Left renal pelvis (tissue), 4 donors: Measurements from ENCODE around the gene C21orf58. TPM values are rescaled to one million over a fixed set of nuclear protein-coding genes. Genes with fewer than 3 reads are reported as not detected.

Experiments used
- DNase-seq, 4 donors: peaks; one replicate each; pipeline ENCODE4 v3.0.0-alpha.2; 2013; ENCODE audit warnings: low read depth in 4 of 4, low spot score in 3 of 4
- polyA plus RNA-seq, 4 donors: library from polyadenylated mRNA; unstranded; fragments of 120-200 nt; gene quantifications; one replicate each; pipeline ENCODE4 v1.2.1, GENCODE V29; 2013; ENCODE audit not compliant: insufficient read length in 4 of 4

C21orf58 gene
- polyA plus RNA-seq, 4 donors = 7.8 to 23.4 (median 10.0) TPM

DNA sequence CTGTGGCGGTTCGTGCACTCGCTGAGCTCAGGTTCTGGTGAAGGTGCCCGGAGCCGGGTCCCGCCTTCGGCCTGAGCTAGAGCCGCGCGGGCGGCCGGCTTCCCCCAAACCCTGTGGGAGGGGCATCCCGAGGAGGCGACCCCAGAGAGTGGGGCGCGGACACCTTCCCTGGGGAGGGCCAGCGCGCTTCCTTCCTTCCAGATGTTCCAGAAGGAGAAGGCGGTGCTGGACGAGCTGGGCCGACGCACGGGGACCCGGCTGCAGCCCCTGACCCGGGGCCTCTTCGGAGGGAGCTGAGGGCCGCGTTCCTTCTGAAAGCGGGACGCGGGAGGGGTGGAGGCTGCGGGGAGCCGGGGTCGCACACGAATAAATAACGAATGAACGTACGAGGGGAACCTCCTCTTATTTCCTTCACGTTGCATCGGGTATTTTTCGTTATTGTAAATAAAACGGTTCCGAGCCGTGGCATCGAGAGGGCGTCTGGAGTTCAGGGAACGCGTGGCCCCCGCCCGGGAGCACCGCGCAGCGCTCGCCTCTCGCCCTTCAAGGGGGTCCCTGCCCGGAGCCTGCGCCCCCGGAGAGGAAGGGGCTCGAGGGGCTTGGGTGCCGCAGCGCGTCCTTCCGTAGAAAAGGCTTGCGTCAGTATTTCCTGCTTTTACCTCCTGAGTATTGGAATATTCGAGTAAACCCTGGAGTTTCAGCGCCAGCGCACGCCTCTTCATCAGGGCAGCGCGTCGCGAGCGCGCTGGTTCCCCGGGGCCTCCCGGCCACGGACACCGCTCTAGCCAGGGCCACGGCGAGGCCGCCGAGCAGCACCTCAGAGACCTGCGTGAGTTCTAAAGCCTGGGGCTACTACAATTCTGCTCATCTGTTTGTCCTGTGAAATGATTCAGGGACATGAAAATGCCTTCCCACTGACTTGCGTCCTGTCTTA lies 26.1 kb downstream of the C21orf58 start:
- no peak for DNase-seq

DNA sequence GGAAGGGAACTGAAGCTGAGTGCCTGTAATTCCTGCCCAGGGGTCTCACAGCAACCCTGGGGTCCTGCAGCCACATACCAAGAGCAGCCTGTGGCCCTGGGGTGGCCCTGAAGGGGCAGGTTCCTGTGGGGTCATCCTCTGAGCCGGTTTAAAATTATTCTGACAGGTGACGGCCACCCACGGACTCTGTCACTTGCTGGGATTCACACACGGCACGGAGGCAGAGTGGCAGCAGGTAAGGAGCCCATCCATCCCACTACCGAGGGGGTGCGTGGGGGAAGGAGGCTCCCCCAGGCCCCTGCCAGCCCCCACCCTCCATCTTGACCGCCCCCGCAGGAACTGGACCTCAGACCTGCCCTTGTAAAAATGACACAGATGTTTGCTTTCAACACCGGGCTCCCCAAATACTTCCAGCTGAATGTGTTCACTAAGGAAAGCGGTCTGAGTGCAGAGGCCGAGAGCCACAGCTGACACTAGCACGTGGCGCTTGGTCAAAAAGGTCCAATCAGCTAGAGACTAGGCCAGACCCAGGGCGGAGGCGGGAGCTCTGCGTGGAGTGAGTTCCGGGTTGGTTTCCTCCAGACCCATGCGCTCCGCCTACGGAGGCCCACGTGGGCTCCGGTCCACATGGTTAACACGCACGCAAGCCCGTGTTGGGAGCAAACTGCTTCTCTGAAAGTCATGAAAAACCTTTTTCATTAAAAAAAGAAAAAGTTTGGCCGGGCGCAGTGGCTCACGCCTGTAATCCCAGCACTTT lies 27.5 kb downstream of the C21orf58 start:
- DNase-seq = peak in 2 of 4 donors; percentile 55 to 62

DNA sequence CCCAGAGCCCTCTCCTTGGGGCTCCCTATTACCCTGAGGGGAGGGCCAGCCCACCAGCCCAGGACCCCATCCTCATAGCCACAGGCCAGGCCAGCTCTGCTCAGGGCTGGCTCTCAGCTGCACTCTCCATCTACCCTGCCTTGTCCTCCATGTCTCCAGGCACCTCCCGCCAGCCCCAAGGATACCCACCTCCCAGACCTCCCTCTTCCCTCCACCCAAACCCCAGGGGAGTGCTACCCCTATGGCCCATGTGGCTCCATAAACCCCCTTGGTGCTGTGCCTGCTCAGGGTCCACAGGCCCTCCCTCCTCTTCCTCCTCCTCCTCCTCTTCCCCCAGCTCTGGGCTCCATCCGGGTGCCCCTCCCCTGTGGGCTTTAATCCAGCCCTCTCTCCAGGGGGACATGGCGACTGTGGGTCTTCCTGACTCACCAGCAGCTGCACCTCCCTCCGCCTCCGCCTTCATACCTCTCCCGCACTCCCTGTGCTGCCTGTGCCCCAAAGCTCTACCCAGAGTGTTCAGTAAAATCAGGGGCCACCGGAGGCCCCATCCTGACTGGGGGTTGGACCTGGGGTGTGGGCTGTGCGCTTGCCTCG lies 28.4 kb downstream of the C21orf58 start:
- no peak for DNase-seq

DNA sequence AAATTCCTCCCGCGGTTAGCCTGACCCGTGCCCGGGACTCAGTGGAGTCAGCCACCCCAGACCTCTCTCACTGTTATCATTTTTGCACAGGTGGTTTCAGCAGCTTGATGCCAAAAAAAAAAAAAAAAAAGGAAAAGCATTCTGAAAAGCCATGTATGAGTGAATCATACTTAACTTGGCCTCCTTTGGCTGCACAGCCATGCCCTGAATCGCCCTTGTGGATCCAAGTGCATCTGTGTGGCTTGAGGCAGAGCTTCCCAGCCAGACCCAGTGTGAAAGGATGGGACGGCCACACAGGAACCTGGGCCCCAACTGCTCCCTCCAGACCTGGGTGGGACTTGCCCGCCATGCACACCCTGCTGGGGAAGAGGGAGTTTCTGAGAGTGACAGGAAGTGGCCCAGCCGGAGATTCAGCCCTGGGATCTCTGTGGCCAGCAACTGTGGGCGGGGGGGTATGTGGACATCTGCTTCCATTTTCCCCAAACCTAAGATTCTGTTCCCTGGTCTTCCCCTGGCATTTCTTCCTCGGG lies 29.0 kb downstream of the C21orf58 start:
- DNase-seq = no peak

DNA sequence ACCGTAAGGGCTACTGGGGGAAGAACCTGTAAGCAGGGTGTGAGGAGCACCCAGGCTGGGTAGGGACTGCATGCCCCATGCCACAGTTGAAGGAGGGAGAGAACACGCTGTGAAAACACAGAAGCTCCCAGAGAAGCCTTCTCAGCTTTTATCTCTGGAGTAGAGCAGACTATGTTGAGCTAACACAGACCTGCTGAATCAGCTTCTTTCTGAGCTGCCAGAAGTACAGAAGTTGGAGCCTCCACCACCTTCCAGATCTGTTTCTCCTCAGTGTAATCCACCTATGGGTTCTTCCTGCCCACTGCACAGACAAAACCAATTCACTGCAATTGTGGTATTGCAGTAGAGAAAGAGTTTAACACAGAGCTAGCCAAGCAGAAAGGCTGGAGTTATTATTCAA lies 32.1 kb downstream of the C21orf58 start:
- no peak for DNase-seq

DNA sequence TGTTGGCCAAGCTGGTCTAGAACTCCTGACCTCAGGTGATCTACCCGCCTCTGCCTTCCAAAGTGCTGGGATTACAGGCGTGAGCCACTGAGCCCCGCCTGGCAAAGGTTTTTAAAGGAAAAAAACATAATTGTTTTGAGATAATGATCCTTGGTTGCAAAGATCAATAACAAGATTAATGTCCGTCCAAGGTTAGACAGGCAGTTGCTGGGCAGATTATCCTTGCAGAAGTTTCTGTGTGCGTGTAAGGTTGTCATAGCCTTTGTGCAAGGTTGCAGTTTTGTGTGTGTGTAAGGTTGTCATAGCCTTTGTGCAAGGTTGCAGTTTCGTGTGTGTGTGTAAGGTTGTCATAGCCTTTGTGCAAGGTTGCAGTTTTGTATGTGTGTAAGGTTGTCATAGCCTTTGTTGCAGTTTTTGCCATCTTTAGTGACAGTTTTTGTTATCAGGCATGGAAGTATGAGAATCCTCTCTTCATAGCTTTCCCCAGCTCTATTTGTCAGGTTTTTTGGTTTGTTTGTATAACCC lies 34.0 kb downstream of the C21orf58 start:
- DNase-seq = no peak

DNA sequence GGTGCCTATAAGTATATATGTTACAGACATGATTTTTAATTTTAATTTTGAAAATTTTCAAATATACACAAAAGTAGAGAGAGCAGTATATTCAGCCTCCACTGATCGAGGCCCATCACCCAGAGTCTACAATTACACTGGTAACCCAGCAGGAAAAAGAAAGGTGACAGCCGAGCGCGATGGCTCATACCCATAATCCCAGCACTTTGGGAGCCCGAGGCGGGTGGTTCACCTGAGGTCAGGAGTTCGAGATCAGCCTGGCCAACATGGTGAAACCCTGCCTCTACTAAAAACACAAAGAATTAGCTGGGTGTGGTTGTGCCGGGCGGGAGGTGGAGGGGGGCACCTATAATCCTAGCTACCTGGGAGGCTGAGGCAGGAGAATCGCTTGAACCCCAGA lies 36.1 kb downstream of the C21orf58 start:
- DNase-seq = no peak

DNA sequence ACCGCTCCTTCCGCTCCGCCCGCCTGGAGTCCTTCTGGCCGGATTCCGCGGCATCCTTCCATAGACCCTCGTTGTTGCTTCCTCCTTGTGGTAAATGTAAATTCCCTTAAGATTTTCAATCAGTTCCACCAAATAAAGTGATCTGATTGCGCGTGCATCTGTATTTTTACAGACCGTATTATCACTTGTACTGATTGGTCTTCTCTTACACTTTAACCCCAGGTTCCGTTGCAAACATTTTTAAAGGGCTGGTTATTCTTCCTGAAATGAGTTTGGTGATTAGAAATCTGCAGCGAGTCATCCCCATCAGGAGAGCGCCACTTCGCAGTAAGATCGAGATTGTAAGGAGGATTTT lies 37.0 kb downstream of the C21orf58 start:
- DNase-seq = no peak

DNA sequence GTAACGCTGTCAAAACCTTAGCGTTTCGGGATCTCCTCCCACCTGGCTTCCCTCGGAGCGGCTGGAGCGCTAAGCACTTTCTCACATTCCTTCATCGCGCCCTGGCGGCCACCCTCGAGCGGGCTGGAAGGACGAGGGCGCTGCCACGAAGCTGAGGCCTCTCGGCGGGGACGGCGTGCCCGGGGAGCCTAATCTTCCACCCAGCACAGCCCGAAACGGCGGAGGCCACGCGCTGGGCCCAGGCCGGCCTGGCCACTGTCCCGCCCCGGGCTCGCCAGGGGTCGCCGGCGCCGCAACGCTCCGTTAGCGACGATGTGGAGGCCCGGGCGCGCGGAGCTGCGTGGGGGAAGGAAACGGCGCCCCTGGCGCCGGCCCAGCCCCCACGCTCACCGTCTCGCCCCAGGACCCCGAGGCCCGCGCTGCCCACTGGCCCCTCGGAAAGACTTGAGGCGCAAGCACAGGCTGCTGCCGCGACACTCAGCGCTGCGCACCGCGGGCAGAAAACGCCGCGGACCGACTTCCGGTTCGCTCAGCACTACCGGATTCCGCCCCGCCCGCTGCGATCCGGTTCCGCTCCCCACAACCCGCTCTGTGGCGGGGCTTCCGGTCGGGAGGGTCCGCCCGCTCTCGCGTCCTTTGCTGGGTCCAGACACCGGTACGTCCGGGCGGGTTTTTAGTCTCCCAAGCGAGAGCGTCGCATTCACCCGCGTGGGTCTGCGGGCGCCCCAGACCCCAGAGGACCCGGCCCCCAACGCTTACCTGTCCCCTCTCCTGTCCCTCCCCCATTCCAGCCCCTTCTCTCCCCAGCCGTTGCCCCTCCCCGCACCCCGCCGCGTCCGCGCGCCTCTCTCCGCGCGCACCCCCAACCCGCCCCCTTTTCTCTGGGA lies 37.7 kb downstream of the C21orf58 start, which contains the start of gene YBEY:
Gene YBEY (plus strand): TSS at position 582 of the 887 bp plus-strand sequence. CDS start 572 bp downstream, outside the sequence.
- DNase-seq = peak in 3 of 4 donors; percentile 80 to 83 (median 82)

DNA sequence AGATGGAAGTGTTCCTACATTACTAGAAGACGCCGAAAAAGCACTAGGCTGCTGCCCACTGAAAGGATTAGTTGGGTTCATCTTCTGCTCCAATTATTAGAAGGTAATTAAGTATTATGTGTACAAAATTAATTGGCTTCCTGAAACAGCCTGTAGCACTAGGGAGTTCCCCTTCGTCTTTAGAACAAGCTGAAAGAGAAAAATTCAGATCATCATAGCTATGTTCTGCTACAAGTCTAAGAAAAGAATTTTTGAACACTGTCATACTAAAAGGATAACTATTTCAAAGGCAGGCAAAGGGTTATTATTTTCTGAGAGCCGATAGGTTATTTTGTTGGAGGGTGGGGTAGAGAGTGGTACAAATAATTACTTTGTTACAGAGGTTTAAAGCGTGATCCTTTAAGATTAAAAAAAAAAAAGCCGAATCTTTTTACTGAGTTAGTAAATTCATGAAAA lies 38.4 kb downstream of the C21orf58 start, which contains the start of gene MCM3AP:
Gene MCM3AP (minus strand): TSS at position 406 of the 456 bp plus-strand sequence. CDS start 325 bp downstream, at position 81.
- DNase-seq = no peak

DNA sequence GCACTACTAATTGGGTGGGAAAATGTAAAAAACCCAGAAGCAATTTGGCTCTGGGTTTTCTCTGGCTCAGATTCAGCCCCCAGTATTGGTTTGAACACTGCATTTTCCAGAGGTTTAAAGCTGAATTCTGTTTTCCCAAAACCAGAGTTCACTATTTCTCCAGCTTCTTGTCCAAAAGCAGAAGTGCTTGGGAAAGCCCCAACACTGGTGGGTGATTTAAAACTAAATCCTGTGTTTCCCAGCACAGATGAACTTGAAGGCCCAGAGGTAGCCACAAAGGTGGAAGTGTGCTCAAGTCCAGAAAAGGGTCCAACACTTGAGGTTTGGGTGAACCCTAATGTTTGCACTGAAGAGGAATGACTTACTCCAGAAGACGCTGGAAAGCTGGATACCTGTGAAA lies 38.9 kb downstream of the C21orf58 start:
- DNase-seq = no peak

DNA sequence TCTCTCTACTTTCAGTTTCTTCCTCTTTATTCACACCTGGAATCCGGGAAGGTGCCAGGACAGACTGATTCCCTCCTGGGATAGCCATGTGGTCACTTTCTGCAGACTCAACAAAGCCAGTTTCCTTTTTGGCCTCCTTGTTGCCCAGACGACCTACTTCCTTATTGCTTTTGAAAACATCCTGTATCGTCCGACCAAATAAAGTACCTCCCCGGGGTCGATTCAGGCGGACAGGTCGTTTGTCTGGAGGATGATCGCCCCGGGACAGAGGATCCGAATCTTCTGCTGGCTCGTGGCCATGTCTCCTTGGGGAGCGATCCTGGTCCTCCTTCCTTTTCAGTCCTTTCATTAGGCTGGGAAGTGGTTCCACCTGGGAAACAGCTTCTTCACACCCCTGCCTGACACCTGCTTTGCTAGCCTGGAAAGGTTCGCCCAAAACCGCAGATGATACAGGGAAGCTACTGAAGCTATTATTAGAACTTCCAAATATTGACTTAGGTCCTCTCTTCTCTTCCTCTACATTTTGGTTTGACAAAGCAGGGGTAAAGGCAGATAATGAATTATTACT lies 39.5 kb downstream of the C21orf58 start:
- DNase-seq = no peak

DNA sequence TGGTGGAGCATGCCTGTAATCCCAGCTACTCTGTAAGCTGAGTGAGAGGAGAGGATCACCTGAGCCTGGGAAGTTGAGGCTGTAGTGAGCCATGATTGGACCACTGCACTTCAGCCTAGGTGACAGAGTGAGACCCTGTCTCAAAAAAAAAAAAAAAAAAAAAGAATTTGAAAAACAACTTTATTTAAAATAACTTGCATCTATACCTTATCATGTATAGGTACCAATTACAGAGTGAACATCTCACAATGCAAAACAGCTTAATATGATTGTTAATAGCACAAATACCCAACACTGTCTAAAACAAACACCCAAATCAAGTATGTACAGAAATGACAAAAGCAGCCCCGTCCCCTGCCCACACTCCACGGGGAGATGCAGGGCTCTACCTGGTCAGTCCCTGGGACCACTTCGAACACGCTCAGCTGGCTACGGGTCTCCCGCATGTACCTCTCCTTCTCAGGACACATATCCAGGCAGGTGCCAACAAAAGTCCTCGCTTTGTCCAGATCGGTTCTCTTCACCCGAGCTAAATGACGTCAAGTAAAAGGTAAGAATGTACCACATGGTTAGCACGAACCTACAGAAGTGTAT lies 48.8 kb downstream of the C21orf58 start:
- no peak for DNase-seq

DNA sequence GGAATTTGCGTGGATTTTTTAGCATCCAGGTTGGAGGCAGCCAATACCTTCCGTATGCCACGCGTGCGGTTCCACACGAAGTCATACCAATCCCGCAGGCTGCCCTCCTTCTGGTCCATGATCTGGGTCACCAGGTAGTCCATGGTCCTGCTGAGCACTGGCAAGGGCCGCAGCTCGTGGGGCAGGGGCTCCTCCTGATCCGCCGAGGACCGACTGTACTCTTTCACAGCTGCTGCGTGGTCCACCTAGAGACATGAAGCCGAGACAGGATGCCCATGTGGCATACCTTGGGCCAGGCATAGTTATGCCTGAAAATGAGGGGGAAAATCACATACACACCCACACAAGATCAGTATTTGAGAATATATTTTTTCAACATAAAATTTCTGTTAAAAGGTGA lies 50.3 kb downstream of the C21orf58 start:
- no peak for DNase-seq

DNA sequence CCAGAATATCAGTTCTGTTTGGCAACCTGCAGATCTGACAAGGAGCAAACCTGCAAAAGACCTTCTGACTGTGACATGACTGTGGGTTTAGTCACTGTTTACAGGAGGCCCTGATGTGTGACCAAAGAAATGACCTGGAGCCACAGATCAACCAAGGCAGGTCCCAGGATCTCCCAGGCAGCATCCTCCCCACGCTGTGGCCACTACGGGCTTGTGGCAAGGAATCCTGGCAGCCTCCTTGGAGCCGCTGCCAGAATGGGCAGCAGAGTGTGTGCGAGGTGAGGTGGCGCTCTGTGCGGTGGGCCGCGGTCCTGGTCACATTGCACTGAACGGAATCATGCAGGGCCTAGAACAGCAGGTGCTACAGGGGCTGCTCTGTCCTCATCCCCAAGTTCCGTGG lies 54.2 kb downstream of the C21orf58 start:
- no peak for DNase-seq

DNA sequence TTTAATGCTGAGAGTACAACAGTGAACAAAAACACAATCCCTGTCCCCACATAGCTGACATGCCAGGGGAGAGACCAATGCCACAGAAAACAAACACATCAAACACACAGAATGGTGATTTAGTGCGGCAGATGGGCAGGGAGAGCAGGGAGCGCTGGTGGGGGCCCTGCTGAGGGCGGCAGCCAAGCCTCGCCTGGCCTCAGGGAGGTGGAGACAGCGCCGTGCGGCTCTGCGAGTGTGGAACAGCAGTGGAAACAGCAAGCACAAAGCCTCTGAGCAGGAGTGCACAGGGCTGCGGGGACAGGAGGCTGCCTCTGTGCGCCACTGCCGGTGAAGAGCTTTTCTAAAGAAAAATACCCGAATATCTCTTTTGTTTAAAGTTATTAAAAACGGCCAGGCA lies 55.3 kb downstream of the C21orf58 start:
- no peak for DNase-seq

DNA sequence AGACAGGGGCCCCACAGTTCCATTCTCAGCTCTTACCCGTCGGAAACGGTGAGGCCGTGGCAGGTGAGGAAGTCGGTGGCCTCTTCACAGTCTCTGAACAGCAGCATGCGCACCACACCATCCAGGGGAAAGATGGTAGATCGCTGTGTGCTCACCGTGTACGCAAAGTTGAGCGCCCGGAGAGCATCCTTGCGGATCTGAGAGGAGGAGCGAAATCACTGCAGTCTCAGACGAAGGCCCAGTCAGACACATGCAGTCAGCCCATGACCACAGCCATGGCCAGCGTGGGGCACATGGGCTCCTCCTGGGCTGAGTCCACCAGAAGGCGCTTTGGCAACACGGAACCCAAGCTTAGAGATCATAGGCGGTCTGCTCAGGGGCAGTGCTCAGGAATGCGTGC lies 56.7 kb downstream of the C21orf58 start:
- no peak for DNase-seq

DNA sequence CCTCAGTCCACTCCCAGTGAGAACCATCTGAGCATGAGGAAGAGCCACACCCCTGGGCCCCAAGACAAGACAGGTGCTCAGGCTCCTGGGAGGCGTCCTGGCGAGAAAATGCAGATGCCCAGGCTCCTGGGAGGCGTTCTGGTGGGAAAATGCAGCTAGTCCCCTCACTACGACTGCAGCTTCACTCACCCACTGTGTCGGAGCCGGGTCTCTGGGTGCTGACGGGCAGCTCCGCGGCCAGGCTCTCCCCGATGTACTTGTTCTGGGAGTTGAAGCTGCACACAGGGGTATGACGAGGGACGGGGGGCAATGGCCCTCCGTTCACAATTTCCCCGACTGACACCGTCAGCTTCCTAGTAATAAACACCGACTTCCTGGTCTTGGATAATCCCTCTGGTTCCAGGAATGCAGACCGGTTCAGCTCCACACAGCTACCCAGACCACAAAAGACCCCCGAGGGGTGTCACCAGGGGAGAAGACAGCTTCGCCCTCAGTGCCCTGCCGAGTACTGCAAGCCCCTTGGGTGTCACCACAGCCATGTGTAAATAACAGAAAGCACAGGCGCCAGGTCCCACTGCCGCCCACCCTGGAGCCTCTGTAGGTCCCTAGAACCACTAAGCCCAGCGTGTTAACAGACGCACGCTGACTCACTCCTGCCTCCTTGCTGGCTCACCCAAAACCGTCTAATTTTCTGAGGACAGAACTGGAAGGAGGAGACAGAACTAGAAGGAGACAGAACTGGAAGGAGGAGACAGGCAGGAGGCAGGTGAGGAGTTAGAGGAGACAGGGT lies 57.7 kb downstream of the C21orf58 start:
- DNase-seq = no peak
